Kidney epithelial cell (primary cell): ENCODE data around the gene SNN. TPM values are rescaled to one million over a fixed set of nuclear protein-coding genes. Genes with fewer than 3 reads are reported as not detected.

Source experiments
- DNase-seq: peaks from one replicate; pipeline ENCODE4 v3.0.0-alpha.2; 2010; ENCODE audit warnings: low read depth
- H3K27me3 ChIP-seq: 2 replicates; pipeline ENCODE4 v1.6.0; 2011; ENCODE audit warnings: low read length; ENCODE audit not compliant: control insufficient read depth, insufficient read depth
- H3K36me3 ChIP-seq: 2 replicates; pipeline ENCODE4 v1.5.1; 2011; ENCODE audit warnings: low read length; ENCODE audit not compliant: control insufficient read depth, insufficient read depth
- H3K4me3 ChIP-seq: 2 replicates; pipeline ENCODE4 v1.5.1; 2011; ENCODE audit warnings: low read depth, mild to moderate bottlenecking, control low read depth, low read length
- CTCF ChIP-seq: IDR thresholded peaks from 2 replicates; pipeline ENCODE4 v1.5.1; 2011; ENCODE audit warnings: mild to moderate bottlenecking, moderate library complexity, low read length, control low read depth, inconsistent platforms; ENCODE audit not compliant: insufficient read depth, poor library complexity, severe bottlenecking
- total RNA-seq: library from RNA; depleted of rRNA; stranded (reverse); fragments of >200 nt; gene quantifications from 2 replicates; pipeline ENCODE4 v1.2.3, GENCODE V29; 2015

The SNN gene
- total RNA-seq, 1 donor from 2014 or later = 31.0 TPM

- no peak for DNase-seq
- no peak overlapping the region for H3K4me3 ChIP-seq
- no peak for TF ChIP-seq CTCF
These were observed 3.4 kb downstream of the SNN start for GRCh38 chr16:11671676-11672075.

DNA sequence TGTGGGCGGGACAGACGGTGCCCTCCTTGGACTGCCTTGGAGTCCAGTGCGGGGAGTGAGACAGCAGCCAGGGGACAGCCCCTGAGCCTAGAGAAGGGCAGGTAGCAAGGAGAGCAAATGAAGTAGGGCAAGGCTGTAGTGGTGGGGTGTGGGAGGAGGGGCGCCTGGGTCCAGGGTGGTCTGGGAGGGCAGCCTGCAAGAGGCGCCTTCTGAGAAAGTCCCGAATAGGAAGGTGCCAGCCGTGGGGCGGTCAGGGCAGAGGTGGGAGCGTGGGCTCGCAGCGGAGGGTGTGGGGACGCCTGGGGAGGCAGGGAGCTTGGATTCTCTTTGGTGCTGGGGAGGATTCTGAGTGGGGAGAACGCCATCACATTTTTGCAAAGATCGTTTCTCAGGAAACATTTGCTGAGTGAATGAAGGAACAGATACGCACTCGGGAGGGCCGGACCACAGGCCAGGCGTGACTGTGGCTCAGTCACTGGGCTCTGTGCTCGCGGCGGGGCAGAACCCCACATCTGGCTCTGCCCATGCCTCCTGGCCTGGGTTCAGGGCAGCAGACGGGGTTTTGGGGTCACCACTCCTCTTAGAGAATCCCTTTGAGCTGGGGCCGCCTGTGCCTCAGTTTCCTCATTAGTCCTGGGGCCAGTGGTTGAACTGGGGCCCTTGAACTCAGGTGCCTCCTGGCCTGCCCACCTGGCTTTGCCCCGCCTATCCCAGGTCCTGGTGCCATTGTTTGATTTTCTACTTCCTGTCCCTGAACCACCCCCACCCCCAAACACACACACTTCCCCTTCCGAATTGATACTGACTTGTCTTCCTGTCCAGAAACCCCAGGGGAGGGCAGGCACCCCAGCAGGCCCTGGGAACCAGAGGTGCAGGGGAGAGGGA lies 4.2 kb downstream of the SNN start:
- no peaks in the 10 kb centered on the region for H3K27me3 ChIP-seq
- no peak overlapping the region for H3K4me3 ChIP-seq
- TF ChIP-seq CTCF = no peak
- peaks cover 2% of the 10 kb centered on the region for H3K36me3 ChIP-seq
- DNase-seq = no peak

More at GRCh38 chr16:11671676-11672075, 3.4 kb downstream of the SNN start:
- H3K27me3 ChIP-seq = no peaks in the 10 kb centered on the region
- H3K36me3 ChIP-seq = peaks cover 2% of the 10 kb centered on the region

GRCh38 chr16:11673091-11674000 lies 5.1 kb downstream of the SNN start:
- H3K36me3 ChIP-seq = peaks cover 4% of the 10 kb centered on the region
- TF ChIP-seq CTCF = no peak
- no peak overlapping the region for H3K4me3 ChIP-seq

GRCh38 chr16:11674001-11674817 lies 6.0 kb downstream of the SNN start:
- no peak for TF ChIP-seq CTCF
- no peaks in the 10 kb centered on the region for H3K27me3 ChIP-seq
- no peak overlapping the region for H3K4me3 ChIP-seq
- DNase-seq = no peak
- peaks cover 4% of the 10 kb centered on the region for H3K36me3 ChIP-seq

More at GRCh38 chr16:11673091-11674000, 5.1 kb downstream of the SNN start:
- DNase-seq = no peak
- H3K27me3 ChIP-seq = no peaks in the 10 kb centered on the region

GRCh38 chr16:11674818-11675560 lies 6.7 kb downstream of the SNN start:
- no peak for DNase-seq
- no peaks in the 10 kb centered on the region for H3K27me3 ChIP-seq
- no peak for TF ChIP-seq CTCF
- no peak overlapping the region for H3K4me3 ChIP-seq
- peaks cover 4% of the 10 kb centered on the region for H3K36me3 ChIP-seq
